HepG2 (cell line): ENCODE results near the gene NKPD1. TPM values are rescaled to one million over a fixed set of nuclear protein-coding genes. Genes with fewer than 3 reads are reported as not detected.
A peak's percentile ranks its signal among the peaks of the same experiment; 100 is the strongest.

Experiments used
- BORCS8-MEF2B ChIP-seq: sonication (generic); formaldehyde crosslinking; IDR thresholded peaks from 2 replicates; pipeline ENCODE4 v1.8.0; 2022; ENCODE audit warnings: mild to moderate bottlenecking, missing genetic modification reagents
- CAMTA2 ChIP-seq: sonication (generic); formaldehyde crosslinking; IDR thresholded peaks from 2 replicates; pipeline ENCODE4 v1.4.0; 2020; ENCODE audit warnings: mild to moderate bottlenecking, missing genetic modification reagents, borderline replicate concordance
- CEBPG ChIP-seq: IDR thresholded peaks from 2 replicates; pipeline ENCODE4 v1.6.1; 2016
- CEBPZ ChIP-seq: IDR thresholded peaks from 2 replicates; pipeline ENCODE4 v1.6.1; 2012; ENCODE audit warnings: low read length, improper control_type of control experiment
- CERS6 ChIP-seq: sonication (generic); formaldehyde crosslinking; IDR thresholded peaks from 2 replicates; pipeline ENCODE4 v1.5.0; 2020; ENCODE audit warnings: missing genetic modification reagents
- EEA1 ChIP-seq: sonication (generic); formaldehyde crosslinking; IDR thresholded peaks from 2 replicates; pipeline ENCODE4 v1.5.1; 2020; ENCODE audit warnings: mild to moderate bottlenecking, missing genetic modification reagents, borderline replicate concordance
- GATAD2A ChIP-seq: IDR thresholded peaks from 2 replicates; pipeline ENCODE4 v1.6.1; 2016
- HDAC1 ChIP-seq: sonication (generic); formaldehyde crosslinking; IDR thresholded peaks from 2 replicates; pipeline ENCODE4 v1.5.1; 2020; ENCODE audit warnings: mild to moderate bottlenecking, missing genetic modification reagents
- HOXA5 ChIP-seq: sonication (generic); formaldehyde crosslinking; IDR thresholded peaks from 2 replicates; pipeline ENCODE4 v1.4.0; 2020; ENCODE audit warnings: missing genetic modification reagents
- KLF13 ChIP-seq: sonication (generic); formaldehyde crosslinking; IDR thresholded peaks from 2 replicates; pipeline ENCODE4 v1.4.0; 2020; ENCODE audit warnings: mild to moderate bottlenecking, missing genetic modification reagents
- PATZ1 ChIP-seq: sonication (generic); formaldehyde crosslinking; IDR thresholded peaks from 2 replicates; pipeline ENCODE4 v1.4.0; 2020; ENCODE audit warnings: missing genetic modification reagents
- PRMT3 ChIP-seq: sonication (generic); formaldehyde crosslinking; IDR thresholded peaks from 2 replicates; pipeline ENCODE4 v1.8.1; 2022; ENCODE audit warnings: low read depth, mild to moderate bottlenecking, moderate library complexity, missing genetic modification reagents, borderline replicate concordance
- RARA ChIP-seq: IDR thresholded peaks from 2 replicates; pipeline ENCODE4 v1.6.1; 2016; ENCODE audit warnings: missing genetic modification reagents, missing compliant biosample characterization
- SCMH1 ChIP-seq: sonication (generic); formaldehyde crosslinking; IDR thresholded peaks from 2 replicates; pipeline ENCODE4 v1.9.0; 2021; ENCODE audit warnings: missing genetic modification reagents, mild to moderate bottlenecking, borderline replicate concordance
- ZNF296 ChIP-seq: sonication (generic); formaldehyde crosslinking; conservative IDR thresholded peaks from 2 replicates; pipeline ENCODE4 v1.5.0; 2020; ENCODE audit warnings: mild to moderate bottlenecking, missing genetic modification reagents
- ZNF317 ChIP-seq: sonication (generic); formaldehyde crosslinking; IDR thresholded peaks from 2 replicates; pipeline ENCODE4 v1.5.0; 2020; ENCODE audit warnings: mild to moderate bottlenecking, missing genetic modification reagents
- ZNF484 ChIP-seq: sonication (generic); formaldehyde crosslinking; IDR thresholded peaks from 2 replicates; pipeline ENCODE4 v1.5.1; 2020; ENCODE audit warnings: mild to moderate bottlenecking, low read depth, missing genetic modification reagents, borderline replicate concordance
- ZNF556 ChIP-seq: sonication (generic); formaldehyde crosslinking; IDR thresholded peaks from 2 replicates; pipeline ENCODE4 v1.4.0; 2020; ENCODE audit warnings: mild to moderate bottlenecking, missing genetic modification reagents, borderline replicate concordance
- ZNF670 ChIP-seq: sonication (generic); formaldehyde crosslinking; IDR thresholded peaks from 2 replicates; pipeline ENCODE4 v1.8.0; 2022; ENCODE audit warnings: mild to moderate bottlenecking, missing genetic modification reagents, borderline replicate concordance
- ZNF788 ChIP-seq: sonication (generic); formaldehyde crosslinking; IDR thresholded peaks from 2 replicates; pipeline ENCODE4 v1.5.0; 2020; ENCODE audit warnings: mild to moderate bottlenecking, missing genetic modification reagents, borderline replicate concordance
- ZNF850 ChIP-seq: sonication (generic); formaldehyde crosslinking; conservative IDR thresholded peaks from 2 replicates; pipeline ENCODE4 v1.9.0; 2021; ENCODE audit warnings: mild to moderate bottlenecking, missing genetic modification reagents
- ZSCAN22 ChIP-seq: sonication (generic); formaldehyde crosslinking; IDR thresholded peaks from 2 replicates; pipeline ENCODE4 v1.4.0; 2020; ENCODE audit warnings: mild to moderate bottlenecking, missing genetic modification reagents
- polyA plus RNA-seq, 8 experiments: library from polyadenylated mRNA; depleted of rRNA in 3 of 8; stranded (reverse) in 7 of 8; unstranded in 1 of 8; fragments of >200 nt; fragmentation: Illumina TruSeq in 4 of 8; extraction: Trizol in 4 of 8; gene quantifications; 2 replicates each; pipeline versions ENCODE4 v1.2.1 to v1.2.3, GENCODE V29; 2011 to 2016; ENCODE audit warnings: low read depth in 4 of 8, missing spikeins in 1 of 8, mixed read lengths in 1 of 8; ENCODE audit not compliant: insufficient read depth in 1 of 8
- total RNA-seq, 5 experiments: library from RNA; depleted of rRNA; stranded (reverse); fragments of >200 nt; fragmentation: Illumina TruSeq; extraction: Trizol; gene quantifications; 2 replicates each; pipeline ENCODE4 v1.2.3, GENCODE V29; 2016; ENCODE audit warnings: low read depth in 1 of 5

Gene NKPD1
- total and polyA plus RNA-seq, 2 of the 13 experiments (the other 11 are each of a cell fraction or from before 2014, with no cell fraction given): 0.03 TPM; not detected in 1

- TF ChIP-seq CEBPZ: no peak
- peak; percentile 9; the same call in 1 of the 2 replicates for TF ChIP-seq ZNF670 (CRISPR knock-in tag)
- peak; percentile 41; the same call in 1 of the 2 replicates for TF ChIP-seq GATAD2A
- peak; percentile 57; the same call in 1 of the 2 replicates for TF ChIP-seq ZNF788 (CRISPR knock-in tag)
- TF ChIP-seq ZNF317: no peak
- TF ChIP-seq HDAC1 (CRISPR knock-in tag): peak; percentile 73
- no peak for TF ChIP-seq HOXA5 (CRISPR knock-in tag)
- TF ChIP-seq EEA1 (CRISPR knock-in tag): no peak
- TF ChIP-seq PATZ1: peak; percentile 62
- 0 out of 2 replicates have a peak, but pooled peaks have one; percentile 66 for TF ChIP-seq ZNF556
- no peak for TF ChIP-seq PRMT3 (CRISPR knock-in tag)
- TF ChIP-seq ZNF850 (CRISPR knock-in tag): no peak
- TF ChIP-seq ZNF484 (CRISPR knock-in tag): no peak
- peak; percentile 96 for TF ChIP-seq RARA
- peak; percentile 25; the same call in 1 of the 2 replicates for TF ChIP-seq CEBPG (CRISPR knock-in tag)
- no peak for TF ChIP-seq BORCS8-MEF2B (CRISPR knock-in tag)
- no peak for TF ChIP-seq KLF13
- no peak for TF ChIP-seq ZSCAN22 (CRISPR knock-in tag)
- no peak for TF ChIP-seq CERS6
- no peak for TF ChIP-seq ZNF296
- no peak for TF ChIP-seq CAMTA2 (CRISPR knock-in tag)
- no peak for TF ChIP-seq SCMH1 (CRISPR knock-in tag)
Observed at GRCh38 chr19:45154064-45154827, 6.5 kb downstream of the NKPD1 start (continued).
